ENCODE results near the gene MCTP2. TPM values are rescaled to one million over a fixed set of nuclear protein-coding genes. Genes with fewer than 3 reads are reported as not detected.

MCTP2 gene
- total RNA-seq, 1 experiment from 2014 or later, result 7.4 TPM

- TF ChIP-seq, protein P1, sequence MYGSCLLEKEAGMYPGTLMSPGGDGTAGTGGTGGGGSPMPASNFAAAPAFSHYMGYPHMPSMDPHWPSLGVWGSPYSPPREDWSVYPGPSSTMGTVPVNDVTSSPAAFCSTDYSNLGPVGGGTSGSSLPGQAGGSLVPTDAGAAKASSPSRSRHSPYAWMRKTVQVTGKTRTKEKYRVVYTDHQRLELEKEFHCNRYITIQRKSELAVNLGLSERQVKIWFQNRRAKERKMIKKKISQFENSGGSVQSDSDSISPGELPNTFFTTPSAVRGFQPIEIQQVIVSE (CRISPR knock-in tag; IDR thresholded peaks at IDR 0.05; ENCODE audit: borderline replicate concordance), result no peak
- TF ChIP-seq ZNF219 (CRISPR knock-in tag; IDR thresholded peaks at IDR 0.05; ENCODE audit: borderline replicate concordance) (no peak), GRHL2 (CRISPR knock-in tag; IDR thresholded peaks at IDR 0.05; ENCODE audit: insufficient replicate concordance, severe bottlenecking) (no peak), E2F5 (CRISPR knock-in tag; IDR thresholded peaks at IDR 0.05) (no peak), OVOL2 (CRISPR knock-in tag; IDR thresholded peaks at IDR 0.05; ENCODE audit: borderline replicate concordance) (no peak), TP53 (CRISPR knock-in tag; IDR thresholded peaks at IDR 0.05) (no peak), USF1 (CRISPR knock-in tag; IDR thresholded peaks at IDR 0.05) (no peak), CREB1 (CRISPR knock-in tag; IDR thresholded peaks at IDR 0.05) (no peak)
- TF ChIP-seq, protein P2, sequence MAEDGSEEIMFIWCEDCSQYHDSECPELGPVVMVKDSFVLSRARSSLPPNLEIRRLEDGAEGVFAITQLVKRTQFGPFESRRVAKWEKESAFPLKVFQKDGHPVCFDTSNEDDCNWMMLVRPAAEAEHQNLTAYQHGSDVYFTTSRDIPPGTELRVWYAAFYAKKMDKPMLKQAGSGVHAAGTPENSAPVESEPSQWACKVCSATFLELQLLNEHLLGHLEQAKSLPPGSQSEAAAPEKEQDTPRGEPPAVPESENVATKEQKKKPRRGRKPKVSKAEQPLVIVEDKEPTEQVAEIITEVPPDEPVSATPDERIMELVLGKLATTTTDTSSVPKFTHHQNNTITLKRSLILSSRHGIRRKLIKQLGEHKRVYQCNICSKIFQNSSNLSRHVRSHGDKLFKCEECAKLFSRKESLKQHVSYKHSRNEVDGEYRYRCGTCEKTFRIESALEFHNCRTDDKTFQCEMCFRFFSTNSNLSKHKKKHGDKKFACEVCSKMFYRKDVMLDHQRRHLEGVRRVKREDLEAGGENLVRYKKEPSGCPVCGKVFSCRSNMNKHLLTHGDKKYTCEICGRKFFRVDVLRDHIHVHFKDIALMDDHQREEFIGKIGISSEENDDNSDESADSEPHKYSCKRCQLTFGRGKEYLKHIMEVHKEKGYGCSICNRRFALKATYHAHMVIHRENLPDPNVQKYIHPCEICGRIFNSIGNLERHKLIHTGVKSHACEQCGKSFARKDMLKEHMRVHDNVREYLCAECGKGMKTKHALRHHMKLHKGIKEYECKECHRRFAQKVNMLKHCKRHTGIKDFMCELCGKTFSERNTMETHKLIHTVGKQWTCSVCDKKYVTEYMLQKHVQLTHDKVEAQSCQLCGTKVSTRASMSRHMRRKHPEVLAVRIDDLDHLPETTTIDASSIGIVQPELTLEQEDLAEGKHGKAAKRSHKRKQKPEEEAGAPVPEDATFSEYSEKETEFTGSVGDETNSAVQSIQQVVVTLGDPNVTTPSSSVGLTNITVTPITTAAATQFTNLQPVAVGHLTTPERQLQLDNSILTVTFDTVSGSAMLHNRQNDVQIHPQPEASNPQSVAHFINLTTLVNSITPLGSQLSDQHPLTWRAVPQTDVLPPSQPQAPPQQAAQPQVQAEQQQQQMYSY (CRISPR knock-in tag; IDR thresholded peaks at IDR 0.05), result no peak
These were observed 81.6 kb downstream of the MCTP2 start (continued) for GRCh38 chr15:94312946-94313345.

GRCh38 chr15:94314639-94315038, 83.3 kb downstream of the MCTP2 start:
- H3K4me3 Mint-ChIP-seq, result no peak overlapping the region
- no peak overlapping the region for H3K27ac Mint-ChIP-seq
- H3K27me3 Mint-ChIP-seq (ENCODE audit: low read depth), result no peaks in the 10 kb centered on the region
- H3K4me1 Mint-ChIP-seq, result peaks cover 13% of the 10 kb centered on the region
- no peaks in the 10 kb centered on the region; the same call in 1 of the 2 replicates for H3K36me3 Mint-ChIP-seq
- CTCF ChIA-PET, result interaction anchor here (1.2 to 1.4 kb wide), 2 partner anchors 10 to 150 kb away, joined by 6 to 7 read pairs; no protein-coding TSS in a partner anchor
- no peak for ATAC-seq
- no peak for DNase-seq (ENCODE audit: low spot score)
- H3K9me3 Mint-ChIP-seq, result peaks cover 3% of the 10 kb centered on the region; the same call in 1 of the 2 replicates
- POLR2A ChIA-PET, result no interaction called here
- no peak for TF ChIP-seq MYBL2 (CRISPR knock-in tag; IDR thresholded peaks at IDR 0.05)
- TF ChIP-seq, protein P3, sequence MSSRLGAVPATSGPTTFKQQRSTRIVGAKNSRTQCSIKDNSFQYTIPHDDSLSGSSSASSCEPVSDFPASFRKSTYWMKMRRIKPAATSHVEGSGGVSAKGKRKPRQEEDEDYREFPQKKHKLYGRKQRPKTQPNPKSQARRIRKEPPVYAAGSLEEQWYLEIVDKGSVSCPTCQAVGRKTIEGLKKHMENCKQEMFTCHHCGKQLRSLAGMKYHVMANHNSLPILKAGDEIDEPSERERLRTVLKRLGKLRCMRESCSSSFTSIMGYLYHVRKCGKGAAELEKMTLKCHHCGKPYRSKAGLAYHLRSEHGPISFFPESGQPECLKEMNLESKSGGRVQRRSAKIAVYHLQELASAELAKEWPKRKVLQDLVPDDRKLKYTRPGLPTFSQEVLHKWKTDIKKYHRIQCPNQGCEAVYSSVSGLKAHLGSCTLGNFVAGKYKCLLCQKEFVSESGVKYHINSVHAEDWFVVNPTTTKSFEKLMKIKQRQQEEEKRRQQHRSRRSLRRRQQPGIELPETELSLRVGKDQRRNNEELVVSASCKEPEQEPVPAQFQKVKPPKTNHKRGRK (CRISPR knock-in tag; IDR thresholded peaks at IDR 0.05; ENCODE audit: borderline replicate concordance), result no peak
- no peak for TF ChIP-seq ATF1 (CRISPR knock-in tag; IDR thresholded peaks at IDR 0.05)
- TF ChIP-seq, protein P4, sequence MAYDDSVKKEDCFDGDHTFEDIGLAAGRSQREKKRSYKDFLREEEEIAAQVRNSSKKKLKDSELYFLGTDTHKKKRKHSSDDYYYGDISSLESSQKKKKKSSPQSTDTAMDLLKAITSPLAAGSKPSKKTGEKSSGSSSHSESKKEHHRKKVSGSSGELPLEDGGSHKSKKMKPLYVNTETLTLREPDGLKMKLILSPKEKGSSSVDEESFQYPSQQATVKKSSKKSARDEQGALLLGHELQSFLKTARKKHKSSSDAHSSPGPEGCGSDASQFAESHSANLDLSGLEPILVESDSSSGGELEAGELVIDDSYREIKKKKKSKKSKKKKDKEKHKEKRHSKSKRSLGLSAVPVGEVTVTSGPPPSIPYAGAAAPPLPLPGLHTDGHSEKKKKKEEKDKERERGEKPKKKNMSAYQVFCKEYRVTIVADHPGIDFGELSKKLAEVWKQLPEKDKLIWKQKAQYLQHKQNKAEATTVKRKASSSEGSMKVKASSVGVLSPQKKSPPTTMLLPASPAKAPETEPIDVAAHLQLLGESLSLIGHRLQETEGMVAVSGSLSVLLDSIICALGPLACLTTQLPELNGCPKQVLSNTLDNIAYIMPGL (CRISPR knock-in tag; IDR thresholded peaks at IDR 0.05), result no peak
- no peak for TF ChIP-seq ARID4B (CRISPR knock-in tag; IDR thresholded peaks at IDR 0.05; ENCODE audit: borderline replicate concordance)
- TF ChIP-seq, protein P5, sequence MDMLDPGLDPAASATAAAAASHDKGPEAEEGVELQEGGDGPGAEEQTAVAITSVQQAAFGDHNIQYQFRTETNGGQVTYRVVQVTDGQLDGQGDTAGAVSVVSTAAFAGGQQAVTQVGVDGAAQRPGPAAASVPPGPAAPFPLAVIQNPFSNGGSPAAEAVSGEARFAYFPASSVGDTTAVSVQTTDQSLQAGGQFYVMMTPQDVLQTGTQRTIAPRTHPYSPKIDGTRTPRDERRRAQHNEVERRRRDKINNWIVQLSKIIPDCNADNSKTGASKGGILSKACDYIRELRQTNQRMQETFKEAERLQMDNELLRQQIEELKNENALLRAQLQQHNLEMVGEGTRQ (CRISPR knock-in tag; IDR thresholded peaks at IDR 0.05), result no peak
- TF ChIP-seq ELF4 (CRISPR knock-in tag; IDR thresholded peaks at IDR 0.05; ENCODE audit: low read depth), result no peak
- TF ChIP-seq MLX (CRISPR knock-in tag; IDR thresholded peaks at IDR 0.05), result no peak
- no peak for TF ChIP-seq SMAD3 (CRISPR knock-in tag; IDR thresholded peaks at IDR 0.05; ENCODE audit: borderline replicate concordance)
- no peak for TF ChIP-seq E2F5 (CRISPR knock-in tag; IDR thresholded peaks at IDR 0.05)

All from WTC11 (cell line).